ENCODE results near the gene SQSTM1. TPM values are rescaled to one million over a fixed set of nuclear protein-coding genes. Genes with fewer than 3 reads are reported as not detected.

SQSTM1 gene
- total and polyA plus RNA-seq, 9 of the 15 experiments (the other 6 are each of a cell fraction or from before 2014, with no cell fraction given) = 5.6 to 148 (median 64.0) TPM

DNA sequence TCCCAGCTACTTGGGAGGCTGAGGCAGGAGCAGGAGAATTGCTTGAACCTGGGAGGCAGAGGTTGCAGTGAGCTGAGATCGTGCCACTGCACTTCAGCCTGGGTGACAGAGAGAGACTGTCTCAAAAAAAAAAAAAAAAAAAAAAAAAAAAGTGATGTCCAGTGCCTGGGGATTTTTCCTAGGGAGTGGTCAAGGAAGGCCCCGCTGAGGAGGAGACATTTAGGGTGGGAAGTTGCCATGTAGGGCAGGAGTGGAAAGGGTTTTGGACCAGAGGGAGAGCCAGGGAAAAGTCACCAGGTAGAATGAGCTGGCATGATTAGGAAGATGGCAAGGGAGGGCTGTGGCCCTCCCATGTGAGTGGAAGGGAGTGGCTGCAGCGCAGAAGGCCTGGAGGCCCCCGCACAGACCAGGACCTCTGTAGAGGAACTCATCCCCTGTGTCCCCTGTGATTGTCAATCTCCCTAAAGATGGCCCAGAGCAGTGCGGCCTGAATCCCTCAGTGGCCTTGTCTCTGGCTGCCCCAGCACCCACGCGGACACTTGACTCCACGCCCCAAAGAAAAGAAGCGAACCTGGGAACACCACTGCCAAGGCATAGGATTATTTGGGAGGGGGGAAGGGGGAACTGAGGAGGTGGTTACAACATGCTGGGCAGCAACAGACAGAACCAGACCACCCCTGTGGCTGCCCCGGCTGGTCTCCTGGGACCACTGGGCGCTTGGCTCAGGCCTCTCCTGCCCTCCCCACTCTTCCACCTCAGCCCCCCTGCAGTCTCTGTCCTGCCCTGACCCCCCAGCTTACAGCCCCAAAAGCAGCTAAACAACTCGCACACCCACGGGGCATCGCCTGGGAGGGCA, 2.6 kb upstream of the SQSTM1 start:
- Histone ChIP-seq H3K9me1 (ENCODE audit: control insufficient read depth, insufficient read depth, low read length) (peaks cover 12% of the 10 kb centered on the region), H3K9me3 (replicated peaks; ENCODE audit: control insufficient read depth, insufficient read depth, low read depth, low read length) (no peaks in the 10 kb centered on the region), H3K79me2 (ENCODE audit: control insufficient read depth, insufficient read depth, low read length) (peaks cover 69% of the 10 kb centered on the region), H3K4me2 (ENCODE audit: insufficient read depth, low read length) (peak overlapping the region; percentile 73), H4K20me1 (replicated peaks; ENCODE audit: control insufficient read depth, insufficient read depth, low read length) (peaks cover 19% of the 10 kb centered on the region), H3K27ac (ENCODE audit: extremely low read depth, low read depth, low read length) (peak overlapping the region; percentile 98), H2AFZ (ENCODE audit: low read depth, low read length) (peak overlapping the region; percentile 80), H3K4me3 (peak overlapping the region; percentile 28; the same call in 1 of the 2 replicates), H3K4me1 (replicated peaks in 1 of 2; ENCODE audit: control insufficient read depth in 2 of 2, insufficient read depth in 2 of 2, low read length in 2 of 2) (peaks cover 40 to 74% of the 10 kb centered on the region in 2 experiments), H3K36me3 (ENCODE audit: control insufficient read depth, insufficient read depth, low read length) (peaks cover 47% of the 10 kb centered on the region; the same call in 2 of the 3 replicates), H3K9ac (ENCODE audit: insufficient read depth in 1 of 2, low read depth in 2 of 2, low read length in 2 of 2) (peak overlapping the region; percentile 96 to 97), H3K27me3 (ENCODE audit: control insufficient read depth in 2 of 2, insufficient read depth in 2 of 2, low read length in 2 of 2) (no peaks in the 10 kb centered on the region)
- ChIA-PET POLR2A (no interaction called here), CTCF (ENCODE audit: low intra/inter-chr PET ratio) (no interaction called here)
- in situ Hi-C loops (cut with MboI) (no loop called here), intact Hi-C loops (cut with micrococcal nuclease) (loop anchor here (2.0 kb wide), 1 partner anchor 13 kb away; no protein-coding TSS in a partner anchor)
- no peak for FAIRE-seq
- peak in 1 of 4 experiments; percentile 56 for DNase-seq (ENCODE audit: extremely low read depth in 1 of 4, low spot score in 3 of 4)
- ATAC-seq = no peak
- WGBS (ENCODE audit: insufficient coverage, low coverage, missing lambda C conversion rate) = 34% methylated on average over 13 of the region's 14 CpGs
- BruUV-seq (replicated peaks) = TSS peak; percentile 81
- no peak for TF ChIP-seq CCAR2 (IDR thresholded peaks at IDR 0.05; ENCODE audit: low read depth, low read length)
- 0 out of 2 replicates have a peak, but pooled peaks have one; percentile 67 for TF ChIP-seq HDAC8 (tag; IDR thresholded peaks at IDR 0.05)
- TF ChIP-seq ZNF444 (CRISPR knock-in tag; IDR thresholded peaks at IDR 0.05) = no peak
- TF ChIP-seq MTA3 (IDR thresholded peaks at IDR 0.05; ENCODE audit: borderline replicate concordance) = 0 out of 2 replicates have a peak, but pooled peaks have one; percentile 22
- no peak for TF ChIP-seq SRSF7 (optimal IDR thresholded peaks at IDR 0.05; ENCODE audit: low read depth, low read length)
- TF ChIP-seq TRIM28 (IDR thresholded peaks at IDR 0.05) = no peak
- no peak for TF ChIP-seq PURB (CRISPR knock-in tag; IDR thresholded peaks at IDR 0.05; ENCODE audit: low read depth)
- peak; percentile 28; the same call in 1 of the 2 replicates for TF ChIP-seq PKNOX1 (IDR thresholded peaks at IDR 0.05)
- TF ChIP-seq STAT5B (CRISPR knock-in tag; IDR thresholded peaks at IDR 0.05) = no peak
- 0 out of 2 replicates have a peak, but pooled peaks have one; percentile 15 for TF ChIP-seq HDAC2 (IDR thresholded peaks at IDR 0.05)
- peak; percentile 71; the same call in 1 of the 2 replicates for TF ChIP-seq ZNF589 (CRISPR knock-in tag; IDR thresholded peaks at IDR 0.05; ENCODE audit: low read depth)
- no peak for TF ChIP-seq FOXJ3 (CRISPR knock-in tag; IDR thresholded peaks at IDR 0.05)
- 0 out of 4 replicates have a peak, but pooled peaks of 1 of the 2 experiments have one; percentile 17 for TF ChIP-seq HDAC1 (IDR thresholded peaks at IDR 0.05)
- TF ChIP-seq DIDO1 (tag; IDR thresholded peaks at IDR 0.05; ENCODE audit: low read depth) = no peak
- 0 out of 2 replicates have a peak, but pooled peaks have one; percentile 3 for TF ChIP-seq E2F3 (CRISPR knock-in tag; IDR thresholded peaks at IDR 0.05)
- peak; percentile 5; the same call in 1 of the 2 replicates for TF ChIP-seq PHF8 (IDR thresholded peaks at IDR 0.05; ENCODE audit: borderline replicate concordance, low read length)
- TF ChIP-seq NR2C2 (CRISPR knock-in tag; IDR thresholded peaks at IDR 0.05) = no peak
- TF ChIP-seq NR2C2 (tag; IDR thresholded peaks at IDR 0.05) = no peak
- no peak for TF ChIP-seq ELF4 (CRISPR knock-in tag; IDR thresholded peaks at IDR 0.05)
- TF ChIP-seq CHD1 (IDR thresholded peaks at IDR 0.05; ENCODE audit: low read length) = peak; percentile 15
- TF ChIP-seq DPF2 (IDR thresholded peaks at IDR 0.05) = peak; percentile 43
- TF ChIP-seq RBM25 (IDR thresholded peaks at IDR 0.05; ENCODE audit: low read depth, low read length, severe bottlenecking) = no peak
- TF ChIP-seq, protein P1, sequence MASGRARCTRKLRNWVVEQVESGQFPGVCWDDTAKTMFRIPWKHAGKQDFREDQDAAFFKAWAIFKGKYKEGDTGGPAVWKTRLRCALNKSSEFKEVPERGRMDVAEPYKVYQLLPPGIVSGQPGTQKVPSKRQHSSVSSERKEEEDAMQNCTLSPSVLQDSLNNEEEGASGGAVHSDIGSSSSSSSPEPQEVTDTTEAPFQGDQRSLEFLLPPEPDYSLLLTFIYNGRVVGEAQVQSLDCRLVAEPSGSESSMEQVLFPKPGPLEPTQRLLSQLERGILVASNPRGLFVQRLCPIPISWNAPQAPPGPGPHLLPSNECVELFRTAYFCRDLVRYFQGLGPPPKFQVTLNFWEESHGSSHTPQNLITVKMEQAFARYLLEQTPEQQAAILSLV (tag; IDR thresholded peaks at IDR 0.05) = no peak

Measured in K562 (cell line).